GM12892 (cell line): Measurements from ENCODE around the gene KMT2A.

ENCODE experiments used
- POLR2A ChIP-seq: IDR thresholded peaks from 2 replicates; pipeline ENCODE4 v1.6.1; 2011; ENCODE audit warnings: low read depth, low read length, control low read depth
- POLR2AphosphoS5 ChIP-seq: IDR thresholded peaks from 2 replicates; pipeline ENCODE4 v1.6.1; 2011; ENCODE audit warnings: low read depth, low read length, control low read depth
- TAF1 ChIP-seq: IDR thresholded peaks from 2 replicates; pipeline ENCODE4 v1.6.1; 2011; ENCODE audit warnings: low read depth, mild to moderate bottlenecking, control low read depth, low read length, borderline replicate concordance

DNA sequence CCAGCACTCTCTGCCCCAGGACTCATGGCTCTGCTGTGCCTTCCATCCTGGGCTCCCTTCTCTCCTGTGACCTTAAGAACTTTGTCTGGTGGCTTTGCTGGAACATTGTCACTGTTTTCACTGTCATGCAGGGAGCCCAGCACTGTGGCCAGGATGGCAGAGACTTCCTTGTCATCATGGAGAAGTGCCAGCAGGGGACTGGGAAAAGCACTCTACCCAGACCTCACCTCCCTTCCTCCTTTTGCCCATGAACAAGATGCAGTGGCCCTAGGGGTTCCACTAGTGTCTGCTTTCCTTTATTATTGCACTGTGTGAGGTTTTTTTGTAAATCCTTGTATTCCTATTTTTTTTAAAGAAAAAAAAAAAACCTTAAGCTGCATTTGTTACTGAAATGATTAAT lies 88.1 kb downstream of the KMT2A start:
- TF ChIP-seq POLR2AphosphoS5 (no peak), POLR2A (no peak), TAF1 (no peak)
